Stimulated activated memory B cell treated with anti-CD40 and anti-IgM and Interleukin-4, amounts not matched to agents 10 μg/mL and 1 μg/mL and 100 μg/mL, for 72 hours (primary cell): ENCODE measurements around the gene NCKAP5.
A peak's percentile ranks its signal among the peaks of the same experiment; 100 is the strongest.
"Not testable (repeated sequence)": the region's sequence is repeated elsewhere in the genome, so short reads cannot be mapped to it uniquely, and the experiment has no call there.

Experiments
- ATAC-seq: fragments of 150-1000 bp; cut with Tn5 transposase; 2 replicates; pipeline ENCODE4 v1.10.0; 2021
- H3K27ac Mint-ChIP-seq: one replicate; pipeline ENCODE4 v1.8.0; 2022; ENCODE audit warnings: mild to moderate bottlenecking, mixed read lengths
- H3K27me3 Mint-ChIP-seq: one replicate; pipeline ENCODE4 v1.8.0; 2022; ENCODE audit warnings: mixed read lengths
- H3K36me3 Mint-ChIP-seq: one replicate; pipeline ENCODE4 v1.8.0; 2022; ENCODE audit warnings: mixed read lengths
- H3K4me1 Mint-ChIP-seq: one replicate; pipeline ENCODE4 v1.8.0; 2022; ENCODE audit warnings: mixed read lengths
- H3K4me3 Mint-ChIP-seq: one replicate; pipeline ENCODE4 v1.8.0; 2022; ENCODE audit warnings: mild to moderate bottlenecking, moderate library complexity, mixed read lengths
- H3K9me3 Mint-ChIP-seq: one replicate; pipeline ENCODE4 v1.8.0; 2022; ENCODE audit warnings: mixed read lengths

The NCKAP5 gene

DNA sequence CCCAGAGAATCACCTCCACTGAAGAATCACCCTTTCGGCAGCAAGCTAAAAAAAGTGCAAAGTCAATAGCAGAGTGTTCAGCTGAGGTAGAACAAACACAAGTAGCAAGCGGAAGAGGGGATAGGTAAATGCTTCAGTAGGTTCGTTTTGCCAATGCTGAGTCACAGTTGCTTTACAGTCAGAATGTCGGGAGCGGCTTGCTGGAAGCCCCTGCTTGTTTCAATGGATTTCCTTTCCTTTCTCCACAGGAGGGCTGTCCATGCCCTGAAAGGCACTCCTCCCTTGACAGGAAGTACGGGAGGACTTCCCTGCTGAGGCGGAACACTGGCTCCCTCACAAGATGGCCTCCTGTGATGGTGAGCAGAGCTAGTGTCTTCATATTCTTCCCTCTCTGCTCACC, 752.0 kb downstream of the NCKAP5 start:
- no peaks in the 10 kb centered on the region for H3K36me3 Mint-ChIP-seq
- H3K4me1 Mint-ChIP-seq = no peaks in the 10 kb centered on the region
- H3K27me3 Mint-ChIP-seq = peaks cover 10% of the 10 kb centered on the region
- no peaks in the 10 kb centered on the region for H3K9me3 Mint-ChIP-seq
- no peak overlapping the region for H3K4me3 Mint-ChIP-seq
- ATAC-seq = no peak
- no peak overlapping the region for H3K27ac Mint-ChIP-seq

DNA sequence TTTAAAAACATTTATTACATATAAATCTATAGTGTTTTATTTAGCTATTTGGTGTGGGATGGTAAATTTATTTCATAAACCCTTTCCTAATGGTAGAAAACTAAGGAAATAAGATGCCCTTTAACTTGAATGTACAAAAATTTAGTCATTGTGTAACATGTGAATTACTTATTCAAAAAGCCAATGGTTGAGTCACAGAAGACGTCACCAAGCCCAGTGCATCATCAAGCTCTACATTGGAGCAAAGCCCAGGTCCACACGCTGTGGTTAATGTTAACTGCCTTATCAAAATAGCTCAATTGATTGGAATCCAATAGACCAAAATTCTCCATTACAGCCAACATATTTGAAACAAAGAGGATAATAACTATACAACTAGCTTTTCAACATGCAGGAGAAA, 752.7 kb downstream of the NCKAP5 start:
- H3K36me3 Mint-ChIP-seq = no peaks in the 10 kb centered on the region
- no peaks in the 10 kb centered on the region for H3K9me3 Mint-ChIP-seq
- no peak overlapping the region for H3K4me3 Mint-ChIP-seq
- no peaks in the 10 kb centered on the region for H3K4me1 Mint-ChIP-seq
- peaks cover 10% of the 10 kb centered on the region for H3K27me3 Mint-ChIP-seq
- no peak overlapping the region for H3K27ac Mint-ChIP-seq
- ATAC-seq = no peak

DNA sequence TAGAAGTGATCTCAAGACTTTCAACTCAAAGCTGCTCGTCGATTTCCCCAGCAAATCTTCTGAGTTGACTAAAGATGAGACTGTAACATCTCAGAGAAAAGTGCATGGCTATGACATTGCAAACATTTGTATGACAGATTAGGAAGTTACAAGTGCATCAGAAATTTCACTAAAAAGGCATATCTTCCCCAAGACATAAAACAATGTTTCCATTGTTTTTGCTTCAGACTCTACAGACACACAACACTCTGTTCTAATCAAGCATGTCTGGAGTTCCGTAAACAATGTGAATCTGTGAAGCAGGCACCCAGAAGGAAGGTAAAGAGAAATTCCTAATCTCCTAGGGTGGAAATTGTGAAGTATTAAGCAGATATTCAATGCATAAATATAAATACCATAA, 753.6 kb downstream of the NCKAP5 start:
- H3K36me3 Mint-ChIP-seq = no peaks in the 10 kb centered on the region
- H3K27ac Mint-ChIP-seq = no peak overlapping the region
- H3K4me1 Mint-ChIP-seq = no peaks in the 10 kb centered on the region
- H3K27me3 Mint-ChIP-seq = peaks cover 10% of the 10 kb centered on the region
- no peak overlapping the region for H3K4me3 Mint-ChIP-seq
- no peak for ATAC-seq
- peaks cover under 1% of the 10 kb centered on the region for H3K9me3 Mint-ChIP-seq

- H3K4me1 Mint-ChIP-seq = no peaks in the 10 kb centered on the region
Observed at GRCh38 chr2:132813422-132813821, 754.8 kb downstream of the NCKAP5 start.

DNA sequence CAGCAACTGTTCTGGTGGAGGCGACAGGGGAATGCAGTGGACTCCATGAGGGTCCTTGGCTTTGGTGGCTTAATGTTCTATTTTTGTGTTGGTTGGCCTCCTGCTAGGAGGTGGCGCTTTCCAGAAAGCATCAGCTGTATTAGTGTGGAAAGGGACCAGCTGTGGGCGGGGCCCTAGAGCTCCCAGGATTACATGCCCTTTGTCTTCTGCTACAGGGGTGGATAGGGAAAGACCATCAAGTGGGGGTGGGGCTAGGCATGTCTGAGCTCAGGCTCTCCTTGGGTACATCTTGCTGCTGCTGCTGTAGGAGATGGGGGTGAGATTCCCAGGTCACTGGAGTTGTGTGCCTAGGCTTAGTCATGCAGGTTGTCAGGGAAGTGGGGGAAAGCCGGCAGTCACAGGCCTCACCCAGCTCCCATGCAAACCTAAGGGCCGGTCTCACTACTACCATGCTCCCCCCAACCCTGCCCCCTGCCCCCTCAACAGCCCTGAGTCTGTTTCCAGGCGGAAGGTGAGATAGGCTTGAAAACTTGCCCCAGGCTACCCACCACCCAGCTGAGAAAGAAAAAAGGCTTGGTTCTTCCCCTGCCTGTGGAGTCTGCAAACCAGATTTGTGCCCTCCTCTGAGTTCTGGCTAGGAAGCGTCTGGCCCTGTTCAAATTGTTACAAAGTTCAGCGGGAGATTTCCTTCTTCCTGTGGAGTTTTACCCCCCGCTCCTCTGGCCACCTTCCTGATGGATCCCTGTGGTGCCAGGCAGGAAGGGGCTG, 756.9 kb downstream of the NCKAP5 start:
- no peak overlapping the region for H3K4me3 Mint-ChIP-seq
- H3K36me3 Mint-ChIP-seq = no peaks in the 10 kb centered on the region
- H3K9me3 Mint-ChIP-seq = peaks cover 19% of the 10 kb centered on the region
- peaks cover 10% of the 10 kb centered on the region for H3K27me3 Mint-ChIP-seq
- no peak overlapping the region for H3K27ac Mint-ChIP-seq
- H3K4me1 Mint-ChIP-seq = no peaks in the 10 kb centered on the region
- no peak for ATAC-seq

More at GRCh38 chr2:132813422-132813821, 754.8 kb downstream of the NCKAP5 start:
- H3K36me3 Mint-ChIP-seq = no peaks in the 10 kb centered on the region
- no peak for ATAC-seq
- peaks cover 8% of the 10 kb centered on the region for H3K9me3 Mint-ChIP-seq
- no peak overlapping the region for H3K4me3 Mint-ChIP-seq
- H3K27ac Mint-ChIP-seq = no peak overlapping the region
- H3K27me3 Mint-ChIP-seq = peaks cover 10% of the 10 kb centered on the region

- ATAC-seq, H3K27ac Mint-ChIP-seq, H3K36me3 Mint-ChIP-seq: not testable (repeated sequence)
Observed at GRCh38 chr2:132809962-132810361, 758.3 kb downstream of the NCKAP5 start.

DNA sequence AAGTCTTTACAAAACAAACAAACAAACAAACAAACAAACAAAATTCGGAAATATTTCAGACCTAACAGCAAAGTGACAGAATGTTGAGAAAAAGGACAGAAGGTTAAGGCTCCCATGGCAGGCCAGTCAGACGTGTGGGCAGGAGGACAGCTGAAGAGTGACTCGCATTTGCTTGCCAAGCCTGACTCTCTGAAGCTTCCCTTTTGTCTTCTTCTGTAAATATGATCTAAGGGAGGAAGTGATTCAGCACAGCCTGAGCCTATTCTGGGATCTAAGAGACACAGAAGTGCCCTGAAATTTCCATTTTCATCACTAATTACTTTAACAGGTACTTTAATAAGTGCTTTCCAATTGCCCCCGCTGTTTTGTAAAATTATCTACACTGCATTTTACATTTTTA, 764.2 kb downstream of the NCKAP5 start:
- Mint-ChIP-seq H3K36me3 (no peaks in the 10 kb centered on the region), H3K9me3 (peaks cover 19% of the 10 kb centered on the region), H3K27ac (no peak overlapping the region), H3K4me1 (no peaks in the 10 kb centered on the region), H3K4me3 (no peak overlapping the region), H3K27me3 (no peaks in the 10 kb centered on the region)
- ATAC-seq = peak; percentile 58

More at GRCh38 chr2:132809962-132810361, 758.3 kb downstream of the NCKAP5 start:
- H3K4me1 Mint-ChIP-seq, H3K4me3 Mint-ChIP-seq, H3K27me3 Mint-ChIP-seq: not testable (repeated sequence)
- peaks cover 24% of the 10 kb centered on the region for H3K9me3 Mint-ChIP-seq

- Mint-ChIP-seq H3K4me3 (no peak overlapping the region), H3K36me3 (no peaks in the 10 kb centered on the region), H3K9me3 (no peaks in the 10 kb centered on the region), H3K27me3 (no peaks in the 10 kb centered on the region), H3K27ac (no peak overlapping the region), H3K4me1 (no peaks in the 10 kb centered on the region)
- ATAC-seq = no peak
Observed at GRCh38 chr2:132798341-132798740, 769.9 kb downstream of the NCKAP5 start.

- H3K4me3 Mint-ChIP-seq = no peak overlapping the region
- ATAC-seq = no peak
- H3K27me3 Mint-ChIP-seq = no peaks in the 10 kb centered on the region
- H3K36me3 Mint-ChIP-seq = no peaks in the 10 kb centered on the region
- H3K9me3 Mint-ChIP-seq = no peaks in the 10 kb centered on the region
- H3K27ac Mint-ChIP-seq = no peak overlapping the region
- H3K4me1 Mint-ChIP-seq = no peaks in the 10 kb centered on the region
Observed at GRCh38 chr2:132797556-132797955, 770.7 kb downstream of the NCKAP5 start.

DNA sequence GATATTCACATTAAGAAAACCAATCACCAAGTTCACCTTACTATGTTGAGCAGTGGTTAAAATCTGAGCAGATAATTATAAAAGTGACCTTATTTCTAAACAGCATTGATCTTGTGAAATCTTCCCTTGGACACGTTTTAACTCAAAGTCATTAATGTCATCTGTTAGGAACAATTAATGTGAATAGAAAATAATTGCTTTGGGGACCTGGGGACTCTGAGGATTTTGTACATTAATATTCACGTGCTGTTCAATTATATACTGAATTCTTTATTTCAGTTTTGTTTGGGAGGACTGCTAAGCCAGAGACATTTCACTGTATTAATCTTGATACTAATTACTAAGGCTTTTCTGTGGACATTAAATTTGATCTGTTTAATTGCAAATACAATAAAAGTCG, 771.2 kb downstream of the NCKAP5 start:
- ATAC-seq = no peak
- H3K27me3 Mint-ChIP-seq = no peaks in the 10 kb centered on the region
- no peaks in the 10 kb centered on the region for H3K9me3 Mint-ChIP-seq

GRCh38 chr2:132795220-132795619, 773.0 kb downstream of the NCKAP5 start:
- Mint-ChIP-seq H3K4me3 (no peak overlapping the region), H3K27ac (no peak overlapping the region)

More for the DNA sequence above, 771.2 kb downstream of the NCKAP5 start:
- Mint-ChIP-seq H3K4me3 (no peak overlapping the region), H3K36me3 (no peaks in the 10 kb centered on the region), H3K27ac (no peak overlapping the region), H3K4me1 (no peaks in the 10 kb centered on the region)

DNA sequence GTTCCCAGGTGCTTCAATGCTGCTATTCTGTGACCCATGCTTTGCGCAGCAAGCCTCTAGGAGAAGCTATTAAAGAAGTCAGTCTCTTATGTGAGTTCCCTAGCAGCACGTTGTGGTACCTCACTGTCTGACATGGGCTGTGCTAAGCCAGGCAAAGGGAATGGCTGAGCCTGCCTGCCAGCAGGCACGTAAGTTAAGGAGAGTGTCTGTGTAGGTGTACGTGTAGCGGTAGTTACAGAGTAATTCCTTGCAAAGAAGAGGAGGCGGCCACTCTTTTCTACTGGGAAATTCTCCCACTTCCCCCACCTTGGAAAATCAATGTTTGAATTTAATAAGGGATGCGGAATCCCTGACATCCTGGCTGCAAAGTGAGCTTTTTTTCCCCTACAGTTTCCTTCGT, 774.7 kb downstream of the NCKAP5 start:
- no peaks in the 10 kb centered on the region for H3K4me1 Mint-ChIP-seq
- no peaks in the 10 kb centered on the region for H3K36me3 Mint-ChIP-seq
- ATAC-seq = no peak
- no peaks in the 10 kb centered on the region for H3K27me3 Mint-ChIP-seq
- H3K4me3 Mint-ChIP-seq = no peak overlapping the region
- H3K9me3 Mint-ChIP-seq = no peaks in the 10 kb centered on the region
- H3K27ac Mint-ChIP-seq = no peak overlapping the region

More at GRCh38 chr2:132795220-132795619, 773.0 kb downstream of the NCKAP5 start:
- H3K27me3 Mint-ChIP-seq = no peaks in the 10 kb centered on the region
- no peaks in the 10 kb centered on the region for H3K36me3 Mint-ChIP-seq
- no peaks in the 10 kb centered on the region for H3K9me3 Mint-ChIP-seq
- ATAC-seq = no peak
- H3K4me1 Mint-ChIP-seq = no peaks in the 10 kb centered on the region

GRCh38 chr2:132790207-132790785, 778.0 kb downstream of the NCKAP5 start:
- Mint-ChIP-seq H3K27ac (no peak overlapping the region), H3K4me3 (no peak overlapping the region), H3K27me3 (no peaks in the 10 kb centered on the region), H3K36me3 (no peaks in the 10 kb centered on the region), H3K4me1 (no peaks in the 10 kb centered on the region), H3K9me3 (no peaks in the 10 kb centered on the region)
- no peak for ATAC-seq

DNA sequence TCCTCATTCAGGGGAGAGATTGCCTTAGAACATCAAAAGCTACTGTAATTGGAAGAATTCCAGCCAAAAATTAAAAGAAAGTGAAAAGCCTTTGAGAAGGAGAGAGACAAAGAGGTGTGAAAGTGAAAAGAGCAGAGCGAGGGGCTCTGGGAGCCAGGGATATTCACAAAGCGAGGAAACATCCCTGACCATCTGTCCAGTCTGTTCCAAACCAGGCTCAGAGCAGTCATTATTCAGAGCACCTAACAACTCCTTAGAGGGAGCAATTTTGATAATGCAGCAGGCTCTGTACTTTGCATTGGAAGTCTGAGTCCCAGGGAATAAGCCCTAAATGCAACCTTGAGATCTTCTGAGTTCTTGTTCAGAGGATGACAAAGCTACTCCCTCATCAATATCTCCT, 779.2 kb downstream of the NCKAP5 start:
- no peak overlapping the region for H3K27ac Mint-ChIP-seq
- no peak overlapping the region for H3K4me3 Mint-ChIP-seq
- H3K4me1 Mint-ChIP-seq = no peaks in the 10 kb centered on the region
- no peaks in the 10 kb centered on the region for H3K36me3 Mint-ChIP-seq
- ATAC-seq = no peak
- no peaks in the 10 kb centered on the region for H3K9me3 Mint-ChIP-seq
- no peaks in the 10 kb centered on the region for H3K27me3 Mint-ChIP-seq

DNA sequence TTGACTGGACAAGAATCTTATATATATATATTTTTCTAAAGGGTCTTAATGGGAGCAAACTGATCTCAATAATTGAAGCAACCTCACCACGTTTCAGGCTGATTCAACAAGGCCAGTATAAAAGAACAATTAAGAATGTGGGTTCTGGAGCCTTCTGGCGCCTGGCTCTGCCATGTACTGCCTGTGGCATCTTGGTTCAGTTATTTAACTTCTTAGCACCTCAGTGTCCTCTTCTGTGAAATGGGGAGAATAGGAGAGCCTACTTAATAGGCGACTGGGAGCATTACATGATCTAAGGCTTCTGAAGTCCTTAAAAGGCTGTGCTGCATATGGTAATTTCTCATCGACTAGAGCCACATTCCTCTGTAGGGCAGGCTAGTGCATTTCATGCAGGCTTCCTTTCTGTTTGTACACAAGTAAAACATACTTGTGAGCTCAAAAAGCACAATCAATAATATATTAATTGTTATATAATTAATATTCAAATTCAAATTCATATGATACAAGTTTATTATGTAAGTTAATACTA, 779.9 kb downstream of the NCKAP5 start:
- Mint-ChIP-seq H3K4me3 (no peak overlapping the region), H3K4me1 (no peaks in the 10 kb centered on the region), H3K27me3 (no peaks in the 10 kb centered on the region), H3K9me3 (no peaks in the 10 kb centered on the region), H3K36me3 (no peaks in the 10 kb centered on the region), H3K27ac (no peak overlapping the region)
- ATAC-seq = no peak

DNA sequence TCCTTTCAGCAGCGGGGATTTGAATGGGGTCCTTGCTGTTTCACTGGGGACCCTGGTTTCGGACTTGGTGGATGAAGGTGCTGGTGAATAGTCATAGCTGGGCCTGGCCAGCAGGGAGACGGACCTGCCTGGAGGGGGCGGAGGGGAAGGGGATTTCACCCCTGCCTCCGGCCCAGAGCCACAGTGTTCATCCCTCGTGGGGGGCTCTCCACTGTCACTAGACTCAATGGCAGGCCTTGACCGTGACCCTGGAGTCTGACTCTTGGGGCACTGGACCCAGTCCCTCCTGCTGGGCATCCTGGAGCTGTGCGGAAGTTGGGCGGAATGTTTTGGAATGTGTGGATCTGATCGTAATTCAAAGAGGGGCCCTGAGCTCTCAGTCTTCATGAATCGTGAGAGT, 784.4 kb downstream of the NCKAP5 start:
- H3K4me1 Mint-ChIP-seq = no peaks in the 10 kb centered on the region
- no peaks in the 10 kb centered on the region for H3K27me3 Mint-ChIP-seq
- H3K9me3 Mint-ChIP-seq = no peaks in the 10 kb centered on the region
- ATAC-seq = no peak
- no peak overlapping the region for H3K4me3 Mint-ChIP-seq
- H3K27ac Mint-ChIP-seq = no peak overlapping the region
- H3K36me3 Mint-ChIP-seq = no peaks in the 10 kb centered on the region
